CD4-positive, alpha-beta T cell (primary cell): Measurements from ENCODE around the gene RPL18A. TPM values are rescaled to one million over a fixed set of nuclear protein-coding genes. Genes with fewer than 3 reads are reported as not detected.
A peak's percentile ranks its signal among the peaks of the same experiment; 100 is the strongest.

ENCODE experiments used
- ATAC-seq: fragments of 200-7000 bp; cut with Tn5 transposase; one replicate; pipeline ENCODE4 v1.10.0; 2022; ENCODE audit warnings: mild to moderate bottlenecking; ENCODE audit not compliant: poor library complexity
- CTCF ChIA-PET: fragments of 350-600 bp; sonication (Branson Sonifier 250); formaldehyde crosslinking; loops from one replicate; lab custom pipeline; 2021; ENCODE audit warnings: antibody characterized with exemption, inconsistent platforms; lab: Charles Lee
- POLR2A ChIA-PET: fragments of 350-600 bp; sonication (Branson Sonifier 250); formaldehyde crosslinking; loops from one replicate; lab custom pipeline; 2021; ENCODE audit warnings: antibody characterized with exemption, inconsistent platforms; lab: Charles Lee
- DNase-seq, 14 experiments: peaks; one replicate each; pipeline ENCODE4 v3.0.0-alpha.2; 2013 to 2020; ENCODE audit warnings: mixed read lengths in 2 of 14
- H3K27ac ChIP-seq, 2 donors: one replicate each; pipeline versions ENCODE4 v1.5.1 to v1.7.0; 2013; ENCODE audit warnings: low read length in 2 of 2, low read depth in 1 of 2, mild to moderate bottlenecking in 1 of 2
- H3K27me3 ChIP-seq, 2 experiments: 1 replicate in 1 of 2; 2 replicates in 1 of 2; pipeline versions ENCODE4 v1.6.1 to v1.7.0; 2013; ENCODE audit warnings: low read length in 2 of 2, control low read depth in 1 of 2, mild to moderate bottlenecking in 1 of 2, moderate library complexity in 1 of 2; ENCODE audit not compliant: insufficient read depth in 2 of 2, control insufficient read depth in 1 of 2
- H3K36me3 ChIP-seq: one replicate; pipeline ENCODE4 v1.6.1; 2013; ENCODE audit warnings: low read length, control low read depth; ENCODE audit not compliant: insufficient read depth
- H3K4me1 ChIP-seq: one replicate; pipeline ENCODE4 v1.6.1; 2013; ENCODE audit warnings: low read length, control low read depth; ENCODE audit not compliant: insufficient read depth
- H3K4me3 ChIP-seq: one replicate; pipeline ENCODE4 v1.5.1; 2013; ENCODE audit warnings: mild to moderate bottlenecking, low read length, moderate library complexity
- H3K9me3 ChIP-seq, 2 experiments: 1 replicate in 1 of 2; 2 replicates in 1 of 2; pipeline versions ENCODE4 v1.6.1 to v1.7.0; 2013; ENCODE audit warnings: low read length in 2 of 2, mild to moderate bottlenecking in 2 of 2, control low read depth in 1 of 2, moderate library complexity in 1 of 2; ENCODE audit not compliant: control insufficient read depth in 1 of 2, insufficient read depth in 1 of 2
- H3K27ac Mint-ChIP-seq: one replicate; pipeline ENCODE4 v1.8.0; 2020; ENCODE audit warnings: mixed read lengths
- H3K27me3 Mint-ChIP-seq: one replicate; pipeline ENCODE4 v1.8.0; 2021; ENCODE audit warnings: mixed read lengths
- H3K36me3 Mint-ChIP-seq: one replicate; pipeline ENCODE4 v1.8.0; 2021; ENCODE audit warnings: low read depth, mixed read lengths
- H3K4me1 Mint-ChIP-seq: one replicate; pipeline ENCODE4 v1.8.0; 2021; ENCODE audit warnings: low read depth, mixed read lengths
- H3K4me3 Mint-ChIP-seq: one replicate; pipeline ENCODE4 v1.8.0; 2020; ENCODE audit warnings: mild to moderate bottlenecking, mixed read lengths
- H3K9me3 Mint-ChIP-seq: one replicate; pipeline ENCODE4 v1.8.0; 2020; ENCODE audit warnings: mixed read lengths
- intact Hi-C, 2 experiments: fragments of 100-400 bp; cut with DNase I in 1 of 2; cut with micrococcal nuclease in 1 of 2; formaldehyde crosslinking; loops; one replicate each; pipeline versions ENCODE4 v1.15.1 to v1.9.0; 2023 to 2025; cut with DNase I, micrococcal nuclease
- total RNA-seq, 174 experiments: library from RNA in 2 of 174; stranded (reverse) in 2 of 174; gene quantifications; one replicate each; pipeline ENCODE4 v1.2.3 and lab custom pipeline; 2021 to 2026
- TF ChIP-seq, protein P1 (sequence below): fragments of 200-600 bp; IDR thresholded peaks from one replicate; pipeline ENCODE4 v1.8.0; 2022; ENCODE audit warnings: antibody characterized with exemption, mild to moderate bottlenecking

RPL18A gene
- total RNA-seq, 2 experiments from 2014 or later = 4,157 to 4,260 TPM

DNA sequence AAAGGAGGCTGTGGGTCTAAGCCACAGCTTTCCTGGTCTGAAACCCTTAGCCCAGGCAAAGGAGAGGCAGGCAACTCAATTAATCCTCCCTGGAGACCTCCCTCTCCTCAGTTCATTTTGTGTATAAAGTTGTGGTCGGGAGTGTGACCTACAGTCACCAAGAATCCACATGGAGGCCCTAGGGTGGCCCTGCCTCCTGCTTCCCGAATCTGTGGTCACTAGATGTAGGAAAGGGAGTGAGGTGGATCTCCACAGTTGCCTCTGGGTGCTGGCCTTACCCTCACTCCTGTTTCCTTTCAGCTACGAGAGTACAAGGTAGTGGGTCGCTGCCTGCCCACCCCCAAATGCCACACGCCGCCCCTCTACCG, 1.3 kb downstream of the RPL18A start:
- H3K4me3 Mint-ChIP-seq = peak overlapping the region; percentile 100
- Histone ChIP-seq H3K27me3 (no peaks in the 10 kb centered on the region), H3K27ac (peak overlapping the region; percentile 1 to 71), H3K4me1 (peaks cover 28% of the 10 kb centered on the region), H3K36me3 (peaks cover 44% of the 10 kb centered on the region), H3K4me3 (peak overlapping the region; percentile 86), H3K9me3 (no peaks in the 10 kb centered on the region)
- H3K27ac Mint-ChIP-seq = peak overlapping the region; percentile 88
- intact Hi-C loops = no loop called here
- peaks cover 30% of the 10 kb centered on the region for H3K4me1 Mint-ChIP-seq
- DNase-seq (no peak), ATAC-seq (no peak)
- no peaks in the 10 kb centered on the region for H3K27me3 Mint-ChIP-seq
- TF ChIP-seq, protein P1, sequence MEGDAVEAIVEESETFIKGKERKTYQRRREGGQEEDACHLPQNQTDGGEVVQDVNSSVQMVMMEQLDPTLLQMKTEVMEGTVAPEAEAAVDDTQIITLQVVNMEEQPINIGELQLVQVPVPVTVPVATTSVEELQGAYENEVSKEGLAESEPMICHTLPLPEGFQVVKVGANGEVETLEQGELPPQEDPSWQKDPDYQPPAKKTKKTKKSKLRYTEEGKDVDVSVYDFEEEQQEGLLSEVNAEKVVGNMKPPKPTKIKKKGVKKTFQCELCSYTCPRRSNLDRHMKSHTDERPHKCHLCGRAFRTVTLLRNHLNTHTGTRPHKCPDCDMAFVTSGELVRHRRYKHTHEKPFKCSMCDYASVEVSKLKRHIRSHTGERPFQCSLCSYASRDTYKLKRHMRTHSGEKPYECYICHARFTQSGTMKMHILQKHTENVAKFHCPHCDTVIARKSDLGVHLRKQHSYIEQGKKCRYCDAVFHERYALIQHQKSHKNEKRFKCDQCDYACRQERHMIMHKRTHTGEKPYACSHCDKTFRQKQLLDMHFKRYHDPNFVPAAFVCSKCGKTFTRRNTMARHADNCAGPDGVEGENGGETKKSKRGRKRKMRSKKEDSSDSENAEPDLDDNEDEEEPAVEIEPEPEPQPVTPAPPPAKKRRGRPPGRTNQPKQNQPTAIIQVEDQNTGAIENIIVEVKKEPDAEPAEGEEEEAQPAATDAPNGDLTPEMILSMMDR = no peak
- H3K36me3 Mint-ChIP-seq = peaks cover 57% of the 10 kb centered on the region
- ChIA-PET POLR2A (interaction anchor here (2.1 to 4.3 kb wide), 4 partner anchors 10 to 140 kb away, joined by 15 to 275 read pairs (median 66); partner anchors contain the start of genes CCDC124, JAK3 and SLC5A5), CTCF (interaction anchor here (2.7 to 4.6 kb wide), 2 partner anchors 71 to 137 kb away, joined by 20 to 226 read pairs; partner anchors contain the start of gene CCDC124)
- no peaks in the 10 kb centered on the region for H3K9me3 Mint-ChIP-seq

DNA sequence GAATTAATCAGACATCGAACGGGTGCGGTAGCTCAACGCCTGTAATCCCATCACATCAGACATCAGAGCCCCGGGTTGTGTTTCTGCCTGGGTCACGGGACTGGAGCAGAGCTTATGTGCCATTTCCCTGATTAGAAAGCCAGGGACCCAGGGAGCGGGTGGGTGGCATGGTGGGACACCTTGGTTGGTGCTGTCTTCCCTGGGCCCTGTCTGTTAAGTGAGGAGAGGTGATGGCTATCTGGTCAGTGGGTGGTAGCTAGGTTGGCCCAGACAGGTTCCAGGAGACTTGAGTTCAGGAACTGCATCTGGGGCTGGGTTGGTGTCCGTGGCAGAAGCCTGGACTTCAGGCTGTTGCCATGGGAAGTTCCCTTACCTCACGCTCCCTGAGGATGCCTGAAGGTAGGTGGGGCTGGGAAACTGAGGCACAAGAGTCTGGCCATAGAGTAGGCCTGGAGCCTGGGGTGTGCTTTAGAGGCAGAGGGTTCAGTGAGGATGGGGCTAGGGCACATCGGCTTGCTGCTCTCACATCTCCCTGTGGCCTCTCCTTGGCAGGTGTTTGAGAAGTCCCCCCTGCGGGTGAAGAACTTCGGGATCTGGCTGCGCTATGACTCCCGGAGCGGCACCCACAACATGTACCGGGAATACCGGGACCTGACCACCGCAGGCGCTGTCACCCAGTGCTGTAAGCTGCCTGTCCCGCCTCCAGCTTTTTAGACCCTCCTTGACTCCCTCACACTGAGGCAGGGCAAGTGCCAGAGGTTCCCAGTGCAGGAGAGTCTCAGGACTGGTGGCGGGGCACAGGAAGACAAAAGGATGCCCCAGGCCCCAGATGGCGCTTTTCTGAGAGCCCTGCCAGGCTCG, 2.1 kb downstream of the RPL18A start:
- POLR2A ChIA-PET = interaction anchor here (3.2 to 4.3 kb wide), 3 partner anchors 10 to 70 kb away, joined by 57 to 275 read pairs (median 75); partner anchors contain the start of genes CCDC124, JAK3 and SLC5A5
- no peaks in the 10 kb centered on the region for H3K9me3 ChIP-seq
- Mint-ChIP-seq H3K27me3 (no peaks in the 10 kb centered on the region), H3K27ac (peak overlapping the region; percentile 88), H3K4me1 (peaks cover 30% of the 10 kb centered on the region), H3K36me3 (peaks cover 57% of the 10 kb centered on the region), H3K4me3 (peak overlapping the region; percentile 100), H3K9me3 (no peaks in the 10 kb centered on the region)
- ATAC-seq (no peak), DNase-seq (no peak)
- peak overlapping the region in 1 of 2 donors; percentile 32 for H3K27ac ChIP-seq
- H3K36me3 ChIP-seq = peaks cover 44% of the 10 kb centered on the region
- TF ChIP-seq, protein P1 = no peak
- no peak overlapping the region for H3K4me3 ChIP-seq
- H3K4me1 ChIP-seq = peaks cover 28% of the 10 kb centered on the region
- intact Hi-C loops = loop anchor here in 1 of 2 experiments (1.0 kb wide), 1 partner anchor 11 kb away; no protein-coding TSS in a partner anchor
- CTCF ChIA-PET = interaction anchor here (2.7 to 4.6 kb wide), 2 partner anchors 70 to 136 kb away, joined by 20 to 226 read pairs; partner anchors contain the start of gene CCDC124
- H3K27me3 ChIP-seq = no peaks in the 10 kb centered on the region

DNA sequence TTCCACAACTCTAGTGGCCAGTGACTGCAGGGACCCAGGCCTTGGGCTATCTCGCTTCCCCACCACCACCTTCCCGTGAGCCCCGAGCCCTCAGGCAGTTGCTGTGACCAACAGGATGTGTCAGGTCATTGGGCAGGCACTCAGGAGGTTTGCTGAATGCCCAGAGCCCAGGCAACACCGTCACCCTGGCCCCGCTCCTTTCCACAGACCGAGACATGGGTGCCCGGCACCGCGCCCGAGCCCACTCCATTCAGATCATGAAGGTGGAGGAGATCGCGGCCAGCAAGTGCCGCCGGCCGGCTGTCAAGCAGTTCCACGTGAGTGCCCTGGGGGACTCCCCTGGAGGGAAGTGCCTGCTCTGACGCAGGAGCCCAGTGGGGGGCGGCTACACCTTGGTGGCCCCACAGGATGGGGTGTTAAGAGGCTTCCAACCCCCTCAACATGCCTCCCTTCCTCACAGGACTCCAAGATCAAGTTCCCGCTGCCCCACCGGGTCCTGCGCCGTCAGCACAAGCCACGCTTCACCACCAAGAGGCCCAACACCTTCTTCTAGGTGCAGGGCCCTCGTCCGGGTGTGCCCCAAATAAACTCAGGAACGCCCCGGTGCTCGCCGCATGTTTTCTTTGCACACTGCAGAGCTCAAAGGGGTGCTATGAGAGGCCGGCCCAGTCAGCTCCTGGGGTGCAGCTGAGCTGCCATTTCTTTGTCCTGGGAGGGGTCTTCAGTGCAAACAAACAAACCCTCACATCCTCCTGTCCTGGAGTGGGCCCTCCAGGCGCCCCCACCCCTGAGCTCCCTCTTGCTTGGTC, 3.2 kb downstream of the RPL18A start:
- DNase-seq (no peak), ATAC-seq (no peak)
- Histone ChIP-seq H3K4me3 (no peak overlapping the region), H3K27ac (no peak overlapping the region), H3K36me3 (peaks cover 44% of the 10 kb centered on the region), H3K9me3 (no peaks in the 10 kb centered on the region), H3K4me1 (peaks cover 28% of the 10 kb centered on the region), H3K27me3 (no peaks in the 10 kb centered on the region)
- ChIA-PET CTCF (interaction anchor here (3.2 kb wide), 1 partner anchor 70 kb away, joined by 9 read pairs; the partner anchor contains the start of gene CCDC124), POLR2A (interaction anchor here (2.0 to 3.8 kb wide), 2 partner anchors 14 to 70 kb away, joined by 7 to 75 read pairs; partner anchors contain the start of genes CCDC124 and JAK3)
- intact Hi-C loops = loop anchor here in 1 of 2 experiments (1.0 kb wide), 1 partner anchor 9 kb away; no protein-coding TSS in a partner anchor
- no peaks in the 10 kb centered on the region for H3K9me3 Mint-ChIP-seq
- peak overlapping the region; percentile 70 for H3K27ac Mint-ChIP-seq
- peaks cover 30% of the 10 kb centered on the region for H3K4me1 Mint-ChIP-seq
- no peaks in the 10 kb centered on the region for H3K27me3 Mint-ChIP-seq
- peak overlapping the region; percentile 74 for H3K4me3 Mint-ChIP-seq
- TF ChIP-seq, protein P1 = no peak
- peaks cover 57% of the 10 kb centered on the region for H3K36me3 Mint-ChIP-seq
